Muscle of leg (tissue), 11 donors: ENCODE measurements around the gene DSTYK. TPM values are rescaled to one million over a fixed set of nuclear protein-coding genes. Genes with fewer than 3 reads are reported as not detected.
A peak's percentile ranks its signal among the peaks of the same experiment; 100 is the strongest.

Experiments used
- DNase-seq: peaks from one replicate; pipeline ENCODE4 v3.0.0; 2013
- H3K27ac ChIP-seq: one replicate; pipeline ENCODE4 v1.5.1; 2013; ENCODE audit warnings: mild to moderate bottlenecking, low read length, control low read depth
- H3K27me3 ChIP-seq: one replicate; pipeline ENCODE4 v1.6.1; 2013; ENCODE audit warnings: low read length; ENCODE audit not compliant: control insufficient read depth, insufficient read depth
- H3K36me3 ChIP-seq: one replicate; pipeline ENCODE4 v1.6.1; 2013; ENCODE audit warnings: low read length; ENCODE audit not compliant: control insufficient read depth, insufficient read depth
- H3K4me1 ChIP-seq: one replicate; pipeline ENCODE4 v1.6.1; 2013; ENCODE audit warnings: low read length; ENCODE audit not compliant: control insufficient read depth, insufficient read depth
- H3K4me3 ChIP-seq: one replicate; pipeline ENCODE4 v1.5.1; 2013; ENCODE audit warnings: low read length, control low read depth
- H3K9me3 ChIP-seq: replicated peaks from 2 replicates; pipeline ENCODE4 v1.6.1; 2013; ENCODE audit warnings: low read depth, low read length; ENCODE audit not compliant: control insufficient read depth
- WGBS: methylation state at CpG from one replicate; pipeline ENCODE4 v1.1.5; 2013; ENCODE audit warnings: missing lambda C conversion rate; ENCODE audit not compliant: insufficient coverage; 5-methylcytosine and 5-hydroxymethylcytosine counted together
- polyA plus RNA-seq, 8 donors: library from polyadenylated mRNA; unstranded; fragments of 120-200 nt; gene quantifications; one replicate each; pipeline versions ENCODE4 v1.2.1 to v1.2.3, GENCODE V29; 2013; ENCODE audit warnings: inconsistent platforms in 1 of 8, low replicate concordance in 1 of 8; ENCODE audit not compliant: insufficient read length in 8 of 8, insufficient read depth in 1 of 8
- total RNA-seq: library from RNA; stranded (reverse); fragments of 120-200 nt; gene quantifications from one replicate; pipeline ENCODE4 v1.2.4, GENCODE V29; 2013

DSTYK gene
- total and polyA plus RNA-seq, 9 donors = 6.0 to 9.4 (median 7.1) TPM

- H3K4me1 ChIP-seq = peaks cover 47% of the 10 kb centered on the region
- H3K9me3 ChIP-seq = no peaks in the 10 kb centered on the region
- no peaks in the 10 kb centered on the region for H3K36me3 ChIP-seq
- WGBS = no CpG with 5 or more reads among the region's 7 CpGs
- no peak overlapping the region for H3K27ac ChIP-seq
- H3K4me3 ChIP-seq = no peak overlapping the region
- peaks cover 5% of the 10 kb centered on the region for H3K27me3 ChIP-seq
- DNase-seq = no peak
Measured at GRCh38 chr1:205232127-205232820, 20.8 kb upstream of the DSTYK start.

- no peak for DNase-seq
- peaks cover 40% of the 10 kb centered on the region for H3K4me1 ChIP-seq
- H3K9me3 ChIP-seq = no peaks in the 10 kb centered on the region
- no peaks in the 10 kb centered on the region for H3K36me3 ChIP-seq
- H3K27ac ChIP-seq = no peak overlapping the region
- peaks cover 8% of the 10 kb centered on the region for H3K27me3 ChIP-seq
- WGBS = no CpG with 5 or more reads among the region's 5 CpGs
- H3K4me3 ChIP-seq = no peak overlapping the region
Measured at GRCh38 chr1:205230982-205231381, 19.5 kb upstream of the DSTYK start.

DNA sequence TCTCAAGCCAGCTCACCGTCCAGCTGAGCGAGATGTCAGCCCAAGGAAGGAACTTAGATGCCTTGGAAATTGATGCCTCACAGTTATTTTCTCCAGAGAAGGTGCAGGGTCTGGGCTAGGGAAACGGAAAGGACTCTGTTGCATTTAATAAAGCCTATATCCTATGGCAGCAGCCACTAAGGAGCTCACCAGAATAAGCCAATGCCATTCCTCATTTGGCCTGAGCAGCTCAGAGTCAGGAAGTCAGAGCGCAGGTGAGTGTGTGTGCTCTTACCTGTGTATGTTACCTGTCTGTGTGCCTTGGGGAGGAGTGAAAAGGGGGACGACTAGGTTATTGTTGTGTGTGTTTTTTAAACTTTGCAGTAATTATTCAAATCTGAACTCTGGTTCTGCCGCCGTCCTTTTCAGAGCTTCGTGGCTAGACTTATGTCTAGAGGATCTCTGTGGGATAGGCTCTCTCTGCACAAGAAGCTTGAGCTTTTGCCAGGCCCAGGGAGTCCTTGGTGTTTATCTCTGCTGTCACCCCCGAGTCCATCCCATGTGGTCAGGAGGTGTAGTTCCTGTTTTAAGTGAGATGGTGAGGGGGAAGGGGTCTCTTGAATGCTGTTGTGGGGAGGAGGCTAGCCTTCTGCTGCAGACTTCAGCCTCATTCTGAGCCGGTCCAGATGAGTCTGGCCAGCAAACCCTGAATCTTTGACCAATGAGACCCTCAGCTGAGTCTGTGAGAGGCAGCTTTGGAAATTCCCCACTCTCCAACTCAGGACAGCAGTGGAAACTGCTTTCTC is 18.6 kb upstream of the DSTYK start:
- WGBS = 44% methylated on average over 9 of the region's 10 CpGs
- H3K9me3 ChIP-seq = no peaks in the 10 kb centered on the region
- no peak overlapping the region for H3K4me3 ChIP-seq
- DNase-seq = no peak
- H3K4me1 ChIP-seq = peaks cover 32% of the 10 kb centered on the region
- H3K27me3 ChIP-seq = peaks cover 8% of the 10 kb centered on the region
- H3K27ac ChIP-seq = peak overlapping the region; percentile 18
- H3K36me3 ChIP-seq = no peaks in the 10 kb centered on the region

GRCh38 chr1:205229399-205229871 is 17.9 kb upstream of the DSTYK start:
- Histone ChIP-seq H3K36me3 (no peaks in the 10 kb centered on the region), H3K4me3 (no peak overlapping the region), H3K9me3 (no peaks in the 10 kb centered on the region), H3K27ac (peak overlapping the region; percentile 18), H3K4me1 (peaks cover 30% of the 10 kb centered on the region), H3K27me3 (peaks cover 8% of the 10 kb centered on the region)
- DNase-seq = peak; percentile 86
- 18% methylated on average over 3 of the region's 15 CpGs for WGBS

DNA sequence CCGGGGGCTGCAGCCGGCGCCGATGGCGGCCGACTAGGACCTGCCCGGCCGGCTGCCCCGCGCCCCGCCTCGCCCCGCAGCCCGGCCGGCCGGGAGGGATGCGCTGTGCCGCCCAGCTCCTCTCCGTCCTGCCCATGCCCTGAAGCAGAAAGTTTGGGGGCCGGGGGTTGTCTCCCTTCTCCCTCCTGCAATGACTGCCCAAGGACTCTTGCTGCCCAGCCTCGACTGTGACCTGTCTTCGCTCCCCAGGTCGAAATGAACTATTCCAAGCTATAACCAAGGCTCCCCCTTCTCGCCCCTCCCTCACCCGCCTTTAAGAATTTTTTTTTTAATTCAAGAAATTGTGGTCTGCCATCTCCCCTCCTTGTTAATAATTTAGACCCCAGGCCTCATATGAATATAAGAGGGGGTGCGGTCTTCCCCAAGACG is 16.6 kb upstream of the DSTYK start:
- Histone ChIP-seq H3K4me3 (peak overlapping the region; percentile 42), H3K27ac (no peak overlapping the region), H3K4me1 (peaks cover 30% of the 10 kb centered on the region), H3K36me3 (no peaks in the 10 kb centered on the region), H3K9me3 (no peaks in the 10 kb centered on the region), H3K27me3 (peaks cover 8% of the 10 kb centered on the region)
- no peak for DNase-seq
- 0% methylated on average over 24 of the region's 27 CpGs for WGBS

GRCh38 chr1:205227584-205228013 is 16.1 kb upstream of the DSTYK start, which contains the start of gene TMCC2:
Gene TMCC2, plus strand, starts transcription at chr1:205227946. Its CDS starts 619 bp downstream, at chr1:205228565.
- Histone ChIP-seq H3K27ac (no peak within 1 kb of the TSS), H3K9me3 (no peaks in the 10 kb centered on the region), H3K4me3 (peak within 1 kb of the TSS; percentile 57), H3K36me3 (no peaks in the 10 kb centered on the region), H3K4me1 (peaks cover 30% of the 10 kb centered on the region), H3K27me3 (peaks cover 8% of the 10 kb centered on the region)
- peak; percentile 98 for DNase-seq
- under 1% methylated on average over 40 of the region's 44 CpGs for WGBS

GRCh38 chr1:205226868-205227583 is 15.5 kb upstream of the DSTYK start:
- H3K4me3 ChIP-seq = peak overlapping the region; percentile 57
- peak; percentile 39 for DNase-seq
- peaks cover 28% of the 10 kb centered on the region for H3K4me1 ChIP-seq
- no peaks in the 10 kb centered on the region for H3K9me3 ChIP-seq
- H3K27me3 ChIP-seq = peaks cover 8% of the 10 kb centered on the region
- WGBS = 77% methylated on average over 1 of the region's 8 CpGs
- H3K36me3 ChIP-seq = no peaks in the 10 kb centered on the region
- H3K27ac ChIP-seq = no peak overlapping the region

- H3K27me3 ChIP-seq = peaks cover 8% of the 10 kb centered on the region
- 58% methylated on average over 6 of the region's 11 CpGs for WGBS
- no peak for DNase-seq
Measured at GRCh38 chr1:205225901-205226765, 14.6 kb upstream of the DSTYK start.

GRCh38 chr1:205224736-205225135 is 13.2 kb upstream of the DSTYK start:
- Histone ChIP-seq H3K4me3 (no peak overlapping the region), H3K4me1 (peaks cover 17% of the 10 kb centered on the region), H3K27ac (no peak overlapping the region), H3K36me3 (no peaks in the 10 kb centered on the region), H3K9me3 (no peaks in the 10 kb centered on the region), H3K27me3 (peaks cover 8% of the 10 kb centered on the region)
- no peak for DNase-seq

More at GRCh38 chr1:205225901-205226765, 14.6 kb upstream of the DSTYK start:
- Histone ChIP-seq H3K27ac (no peak overlapping the region), H3K4me3 (no peak overlapping the region), H3K9me3 (no peaks in the 10 kb centered on the region), H3K4me1 (peaks cover 28% of the 10 kb centered on the region), H3K36me3 (no peaks in the 10 kb centered on the region)
